ENCODE data around the gene MTOR.

DNA sequence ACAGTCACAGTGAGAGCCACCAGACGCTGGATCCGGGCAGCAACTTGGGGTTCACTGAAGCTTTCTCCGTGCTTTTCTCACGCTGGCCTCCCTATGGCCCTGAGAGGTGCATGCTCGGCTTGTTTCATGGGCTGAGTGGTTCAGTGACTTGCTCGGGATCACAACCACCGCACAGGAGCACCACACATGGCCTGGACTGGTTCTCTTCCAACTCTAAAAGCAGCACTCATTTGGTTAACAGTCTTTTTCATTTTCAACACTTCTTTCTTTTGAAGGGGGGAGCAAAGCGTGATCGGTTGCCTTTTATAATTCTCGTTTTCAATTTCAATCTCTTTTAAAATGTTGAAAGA lies 36.8 kb upstream of the MTOR start:
- TF ChIP-seq, protein P1, sequence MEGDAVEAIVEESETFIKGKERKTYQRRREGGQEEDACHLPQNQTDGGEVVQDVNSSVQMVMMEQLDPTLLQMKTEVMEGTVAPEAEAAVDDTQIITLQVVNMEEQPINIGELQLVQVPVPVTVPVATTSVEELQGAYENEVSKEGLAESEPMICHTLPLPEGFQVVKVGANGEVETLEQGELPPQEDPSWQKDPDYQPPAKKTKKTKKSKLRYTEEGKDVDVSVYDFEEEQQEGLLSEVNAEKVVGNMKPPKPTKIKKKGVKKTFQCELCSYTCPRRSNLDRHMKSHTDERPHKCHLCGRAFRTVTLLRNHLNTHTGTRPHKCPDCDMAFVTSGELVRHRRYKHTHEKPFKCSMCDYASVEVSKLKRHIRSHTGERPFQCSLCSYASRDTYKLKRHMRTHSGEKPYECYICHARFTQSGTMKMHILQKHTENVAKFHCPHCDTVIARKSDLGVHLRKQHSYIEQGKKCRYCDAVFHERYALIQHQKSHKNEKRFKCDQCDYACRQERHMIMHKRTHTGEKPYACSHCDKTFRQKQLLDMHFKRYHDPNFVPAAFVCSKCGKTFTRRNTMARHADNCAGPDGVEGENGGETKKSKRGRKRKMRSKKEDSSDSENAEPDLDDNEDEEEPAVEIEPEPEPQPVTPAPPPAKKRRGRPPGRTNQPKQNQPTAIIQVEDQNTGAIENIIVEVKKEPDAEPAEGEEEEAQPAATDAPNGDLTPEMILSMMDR (conservative IDR thresholded peaks at IDR 0.05 in 1 of 2, IDR thresholded peaks at IDR 0.05 in 1 of 2; ENCODE audit: extremely low read depth in 1 of 2, insufficient read depth in 1 of 2, low read depth in 1 of 2, low read length in 2 of 2), result no peak
- TF ChIP-seq EZH2 (IDR thresholded peaks at IDR 0.05; ENCODE audit: borderline replicate concordance, low read length), result no peak

Data from mammary epithelial cell (primary cell).